ENCODE measurements around the gene ENTREP1.
A peak's percentile ranks its signal among the peaks of the same experiment; 100 is the strongest.
"Not testable (repeated sequence)": the region's sequence is repeated elsewhere in the genome, so short reads cannot be mapped to it uniquely, and the experiment has no call there.

ENTREP1 gene

GRCh38 chr9:69324549-69325401 is at the start of gene ENTREP1:
TSS of gene ENTREP1 (plus strand) at chr9:69325215. CDS start at chr9:69325310, 95 bp downstream.
- no peak for FAIRE-seq

- no peak for FAIRE-seq
Observed at GRCh38 chr9:69276775-69277174, 48.2 kb upstream of the ENTREP1 start.

GRCh38 chr9:69279084-69279731 is 45.8 kb upstream of the ENTREP1 start:
- FAIRE-seq: no peak

GRCh38 chr9:69279733-69280132 is 45.3 kb upstream of the ENTREP1 start:
- no peak for FAIRE-seq

- FAIRE-seq: no peak
Observed at GRCh38 chr9:69283003-69283402, 42.0 kb upstream of the ENTREP1 start.

GRCh38 chr9:69292078-69292477 is 32.9 kb upstream of the ENTREP1 start:
- FAIRE-seq: no peak

GRCh38 chr9:69293156-69293555 is 31.9 kb upstream of the ENTREP1 start:
- no peak for FAIRE-seq

GRCh38 chr9:69295872-69296552 is 29.0 kb upstream of the ENTREP1 start:
- FAIRE-seq: no peak

- no peak for FAIRE-seq
Observed at GRCh38 chr9:69297300-69297980, 27.6 kb upstream of the ENTREP1 start.

GRCh38 chr9:69299315-69299714 is 25.7 kb upstream of the ENTREP1 start:
- FAIRE-seq: no peak

GRCh38 chr9:69299826-69300225 is 25.2 kb upstream of the ENTREP1 start:
- no peak for FAIRE-seq

- FAIRE-seq: no peak
Observed at GRCh38 chr9:69303331-69303730, 21.7 kb upstream of the ENTREP1 start.

- FAIRE-seq: not testable (repeated sequence)
Observed at GRCh38 chr9:69306895-69307445, 18.0 kb upstream of the ENTREP1 start.

GRCh38 chr9:69307446-69308205 is 17.4 kb upstream of the ENTREP1 start:
- FAIRE-seq: peak; percentile 80

- no peak for FAIRE-seq
Observed at GRCh38 chr9:69308206-69308931, 16.6 kb upstream of the ENTREP1 start.

- no peak for FAIRE-seq
Observed at GRCh38 chr9:69313175-69313574, 11.8 kb upstream of the ENTREP1 start.

GRCh38 chr9:69314547-69314946 is 10.5 kb upstream of the ENTREP1 start:
- FAIRE-seq: no peak

GRCh38 chr9:69317081-69317480 is 7.9 kb upstream of the ENTREP1 start:
- FAIRE-seq: no peak

GRCh38 chr9:69317894-69318293 is 7.1 kb upstream of the ENTREP1 start:
- FAIRE-seq: no peak

GRCh38 chr9:69319324-69320025 is 5.5 kb upstream of the ENTREP1 start:
- FAIRE-seq: no peak

Data from endometrium (tissue), 2 donors.